Loucy (cell line): ENCODE measurements around the gene ELMO1.

Source experiments
- H2AFZ ChIP-seq: fragments of 200-600 bp; sonication (generic); 2 replicates; pipeline ENCODE4 v1.6.0; 2016; ENCODE audit warnings: antibody characterized with exemption, mild to moderate bottlenecking, low read length, moderate library complexity
- H3F3A ChIP-seq: fragments of 200-600 bp; 2 replicates; pipeline ENCODE4 v1.6.0; 2016; ENCODE audit warnings: antibody characterized with exemption, low read depth, mild to moderate bottlenecking
- H3K27me3 ChIP-seq: fragments of 200-600 bp; sonication (generic); 2 replicates; pipeline ENCODE4 v1.6.1; 2014; ENCODE audit warnings: low read length, mild to moderate bottlenecking; ENCODE audit not compliant: insufficient read depth, poor library complexity, severe bottlenecking
- H3K36me3 ChIP-seq: fragments of 200-600 bp; sonication (generic); 2 replicates; pipeline ENCODE4 v1.6.1; 2016; ENCODE audit warnings: low read length; ENCODE audit not compliant: insufficient read depth
- H3K4me1 ChIP-seq: fragments of 200-600 bp; sonication (generic); 2 replicates; pipeline ENCODE4 v1.5.1; 2014; ENCODE audit warnings: low read length, mild to moderate bottlenecking; ENCODE audit not compliant: insufficient read depth, poor library complexity, severe bottlenecking
- H3K4me2 ChIP-seq: fragments of 200-600 bp; sonication (generic); 2 replicates; pipeline ENCODE4 v1.6.0; 2014; ENCODE audit warnings: antibody characterized with exemption, low read length, low read depth, mild to moderate bottlenecking; ENCODE audit not compliant: poor library complexity, severe bottlenecking
- H3K4me3 ChIP-seq: fragments of 200-600 bp; sonication (generic); 2 replicates; pipeline ENCODE4 v1.5.1; 2014; ENCODE audit warnings: low read length, mild to moderate bottlenecking, mixed read lengths; ENCODE audit not compliant: poor library complexity, severe bottlenecking
- H3K79me2 ChIP-seq: fragments of 200-600 bp; sonication (generic); 2 replicates; pipeline ENCODE4 v1.6.1; 2014; ENCODE audit warnings: low read length; ENCODE audit not compliant: insufficient read depth
- H3K9ac ChIP-seq: fragments of 200-600 bp; sonication (generic); 2 replicates; pipeline ENCODE4 v1.6.0; 2014; ENCODE audit warnings: mild to moderate bottlenecking, low read depth, low read length, moderate library complexity; ENCODE audit not compliant: poor library complexity, severe bottlenecking
- H3K9me2 ChIP-seq: fragments of 200-600 bp; sonication (generic); replicated peaks from 2 replicates; pipeline ENCODE4 v1.6.1; 2016; ENCODE audit warnings: low read depth, low read length, mixed read lengths
- H3K9me3 ChIP-seq: fragments of 200-600 bp; sonication (generic); 2 replicates; pipeline ENCODE4 v1.6.1; 2014; ENCODE audit warnings: mild to moderate bottlenecking, antibody characterized with exemption, low read length, low read depth; ENCODE audit not compliant: insufficient read depth
- H4K20me1 ChIP-seq: fragments of 200-600 bp; sonication (generic); 2 replicates; pipeline ENCODE4 v1.6.0; 2014; ENCODE audit warnings: antibody characterized with exemption, low read length, mild to moderate bottlenecking; ENCODE audit not compliant: insufficient read depth, poor library complexity, severe bottlenecking
- CTCF ChIP-seq: fragments of 200-600 bp; sonication (generic); conservative IDR thresholded peaks from 2 replicates; pipeline ENCODE4 v1.5.1; 2014; ENCODE audit warnings: mild to moderate bottlenecking, antibody characterized with exemption, low read length
- EZH2phosphoT487 ChIP-seq: fragments of 200-600 bp; IDR thresholded peaks from 2 replicates; pipeline ENCODE4 v1.6.1; 2018; ENCODE audit warnings: antibody characterized with exemption, mild to moderate bottlenecking, moderate library complexity, borderline replicate concordance

Gene ELMO1

GRCh38 chr7:37038706-37039105 is 410.0 kb downstream of the ELMO1 start:
- H3K4me1 ChIP-seq = peaks cover 1% of the 10 kb centered on the region
- no peak overlapping the region for H3K4me3 ChIP-seq
- H3K9ac ChIP-seq = no peak overlapping the region
- no peak for TF ChIP-seq CTCF
- no peak for TF ChIP-seq EZH2phosphoT487
- H3K9me3 ChIP-seq = peaks cover 2% of the 10 kb centered on the region; the same call in 1 of the 2 replicates
- H3K79me2 ChIP-seq = no peaks in the 10 kb centered on the region
- peaks cover 8% of the 10 kb centered on the region; the same call in 1 of the 2 replicates for H3K36me3 ChIP-seq
- no peaks in the 10 kb centered on the region for H4K20me1 ChIP-seq
- no peaks in the 10 kb centered on the region for H3K9me2 ChIP-seq
- no peaks in the 10 kb centered on the region for H3K27me3 ChIP-seq
- no peaks in the 10 kb centered on the region for H3F3A ChIP-seq
- no peak overlapping the region for H3K4me2 ChIP-seq
- H2AFZ ChIP-seq = no peak overlapping the region

- Histone ChIP-seq H3K9me3 (peaks cover 2% of the 10 kb centered on the region; the same call in 1 of the 2 replicates), H3K36me3 (peaks cover 22% of the 10 kb centered on the region; the same call in 1 of the 2 replicates), H3K9me2 (no peaks in the 10 kb centered on the region), H3K27me3 (no peaks in the 10 kb centered on the region), H3K4me3 (no peak overlapping the region), H3F3A (no peaks in the 10 kb centered on the region), H2AFZ (no peak overlapping the region), H3K4me1 (no peaks in the 10 kb centered on the region), H3K79me2 (no peaks in the 10 kb centered on the region), H4K20me1 (no peaks in the 10 kb centered on the region), H3K4me2 (no peak overlapping the region), H3K9ac (no peak overlapping the region)
- TF ChIP-seq EZH2phosphoT487 (no peak), CTCF (no peak)
Observed at GRCh38 chr7:37037286-37037685, 411.4 kb downstream of the ELMO1 start.

GRCh38 chr7:37035631-37036030 is 413.0 kb downstream of the ELMO1 start:
- H3K9me3 ChIP-seq = peaks cover 2% of the 10 kb centered on the region; the same call in 1 of the 2 replicates
- H3F3A ChIP-seq = no peaks in the 10 kb centered on the region
- no peaks in the 10 kb centered on the region for H4K20me1 ChIP-seq
- no peak overlapping the region for H3K4me2 ChIP-seq
- no peaks in the 10 kb centered on the region for H3K79me2 ChIP-seq
- H2AFZ ChIP-seq = no peak overlapping the region
- H3K4me1 ChIP-seq = no peaks in the 10 kb centered on the region
- peaks cover 31% of the 10 kb centered on the region; the same call in 1 of the 2 replicates for H3K36me3 ChIP-seq
- no peak overlapping the region for H3K4me3 ChIP-seq
- no peaks in the 10 kb centered on the region for H3K9me2 ChIP-seq
- TF ChIP-seq EZH2phosphoT487 (no peak), CTCF (no peak)
- H3K27me3 ChIP-seq = no peaks in the 10 kb centered on the region
- H3K9ac ChIP-seq = no peak overlapping the region
